Upper lobe of left lung (tissue), 6 donors: ENCODE measurements around the gene DGCR2. TPM values are rescaled to one million over a fixed set of nuclear protein-coding genes. Genes with fewer than 3 reads are reported as not detected.

Experiments
- ATAC-seq, 2 donors: fragments of 200-7000 bp; cut with Tn5 transposase; one replicate each; pipeline ENCODE4 v1.9.1; 2022; ENCODE audit warnings: mild to moderate bottlenecking in 2 of 2, moderate library complexity in 2 of 2; ENCODE audit not compliant: low FRiP score in 2 of 2
- DNase-seq, 2 donors: peaks; one replicate each; pipeline ENCODE4 v3.0.0-alpha.2; 2019 to 2020
- H3K27ac ChIP-seq, 4 donors: fragments of 200-600 bp; sonication (generic); one replicate each; pipeline ENCODE4 v1.5.1; 2016 to 2019
- H3K27me3 ChIP-seq, 4 donors: fragments of 200-600 bp; sonication (generic); one replicate each; pipeline ENCODE4 v1.5.1; 2017 to 2019
- H3K36me3 ChIP-seq, 4 donors: fragments of 200-600 bp; sonication (generic); one replicate each; pipeline ENCODE4 v1.5.1; 2016 to 2019
- H3K4me1 ChIP-seq, 4 donors: fragments of 200-600 bp; sonication (generic); one replicate each; pipeline ENCODE4 v1.5.1; 2018 to 2019
- H3K4me3 ChIP-seq, 4 donors: fragments of 200-600 bp; sonication (generic); one replicate each; pipeline ENCODE4 v1.5.1; 2017 to 2019; ENCODE audit warnings: mild to moderate bottlenecking in 2 of 4, moderate library complexity in 1 of 4
- H3K9me3 ChIP-seq, 4 donors: fragments of 200-600 bp; sonication (generic); one replicate each; pipeline ENCODE4 v1.5.1; 2018 to 2019
- EP300 ChIP-seq, 4 donors: sonication (generic); formaldehyde crosslinking; IDR thresholded peaks; one replicate each; pipeline ENCODE4 v1.5.1; 2017; ENCODE audit warnings: antibody characterized with exemption in 4 of 4, control low read depth in 2 of 4
- POLR2A ChIP-seq, 4 donors: fragments of 450-650 bp; IDR thresholded peaks; one replicate each; pipeline ENCODE4 v1.5.1; 2016 to 2017; ENCODE audit warnings: antibody characterized with exemption in 4 of 4, mild to moderate bottlenecking in 2 of 4
- POLR2AphosphoS5 ChIP-seq, 2 donors: sonication (generic); formaldehyde crosslinking; IDR thresholded peaks; one replicate each; pipeline ENCODE4 v1.5.1; 2017; ENCODE audit warnings: antibody characterized with exemption in 2 of 2
- WGBS, 2 donors: methylation state at CpG; one replicate each; pipeline ENCODE4 v1.1.5; 2017 to 2018; 5-methylcytosine and 5-hydroxymethylcytosine counted together
- total RNA-seq, 6 donors: library from RNA; depleted of rRNA in 4 of 6; stranded (reverse); fragments of >200 nt in 4 of 6; gene quantifications; one replicate each; pipeline versions ENCODE4 v1.1.0 to v1.2.1, GENCODE V29; 2016 to 2021
- TF ChIP-seq, protein P1 (sequence below), 6 experiments: fragments of 450-650 bp in 4 of 6; fragments of 200-600 bp in 2 of 6; sonication (generic) in 2 of 6; IDR thresholded peaks; one replicate each; pipeline ENCODE4 v1.5.1; 2016 to 2019; ENCODE audit warnings: antibody characterized with exemption in 6 of 6
- donor health status: DM: no; HTN: no; CAD: no; lungs with moderate emphysema.
- donor health status: DM: no; HTN: yes; CAD: no; lungs with severe emphysema.

The DGCR2 gene
- total RNA-seq, 6 donors from 2014 or later, result 65.9 to 101 (median 89.9) TPM

DNA sequence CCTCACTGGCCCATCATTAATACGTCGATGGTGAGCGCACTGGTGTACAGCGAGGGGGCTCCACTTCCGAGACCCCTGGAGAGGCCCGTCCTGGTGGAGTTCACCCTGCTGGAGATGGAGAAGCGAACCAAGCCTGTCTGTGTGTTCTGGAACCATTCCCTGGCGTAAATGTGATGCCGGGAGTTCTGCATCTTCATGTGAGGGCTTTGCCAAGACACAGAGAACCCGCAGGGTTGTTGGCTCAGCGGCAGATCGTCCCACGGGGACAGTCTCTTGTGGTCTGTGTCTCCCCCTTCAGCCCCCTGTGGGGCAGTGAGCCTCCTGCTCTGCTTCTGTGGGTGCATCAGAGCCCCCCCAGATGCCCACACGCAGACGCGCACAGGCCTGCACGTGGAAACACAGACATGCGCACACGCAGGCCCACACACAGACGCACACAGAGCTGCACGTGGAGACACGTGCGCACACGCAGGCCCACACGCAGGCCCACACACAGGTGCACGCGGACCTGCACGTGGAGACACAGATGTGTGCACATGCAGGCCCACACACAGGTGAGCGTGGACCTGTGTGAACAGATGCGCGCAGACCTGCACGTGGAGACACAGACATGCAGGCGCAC lies 130.3 kb downstream of the DGCR2 start:
- H3K27me3 ChIP-seq, result peaks cover 0 to 3% (median 0%) of the 10 kb centered on the region in 4 donors
- ATAC-seq (no peak), DNase-seq (no peak)
- no peak overlapping the region for H3K27ac ChIP-seq
- TF ChIP-seq EP300 (IDR thresholded peaks at IDR 0.05) (no peak), POLR2A (IDR thresholded peaks at IDR 0.05) (no peak), POLR2AphosphoS5 (IDR thresholded peaks at IDR 0.05) (no peak)
- TF ChIP-seq, protein P1, sequence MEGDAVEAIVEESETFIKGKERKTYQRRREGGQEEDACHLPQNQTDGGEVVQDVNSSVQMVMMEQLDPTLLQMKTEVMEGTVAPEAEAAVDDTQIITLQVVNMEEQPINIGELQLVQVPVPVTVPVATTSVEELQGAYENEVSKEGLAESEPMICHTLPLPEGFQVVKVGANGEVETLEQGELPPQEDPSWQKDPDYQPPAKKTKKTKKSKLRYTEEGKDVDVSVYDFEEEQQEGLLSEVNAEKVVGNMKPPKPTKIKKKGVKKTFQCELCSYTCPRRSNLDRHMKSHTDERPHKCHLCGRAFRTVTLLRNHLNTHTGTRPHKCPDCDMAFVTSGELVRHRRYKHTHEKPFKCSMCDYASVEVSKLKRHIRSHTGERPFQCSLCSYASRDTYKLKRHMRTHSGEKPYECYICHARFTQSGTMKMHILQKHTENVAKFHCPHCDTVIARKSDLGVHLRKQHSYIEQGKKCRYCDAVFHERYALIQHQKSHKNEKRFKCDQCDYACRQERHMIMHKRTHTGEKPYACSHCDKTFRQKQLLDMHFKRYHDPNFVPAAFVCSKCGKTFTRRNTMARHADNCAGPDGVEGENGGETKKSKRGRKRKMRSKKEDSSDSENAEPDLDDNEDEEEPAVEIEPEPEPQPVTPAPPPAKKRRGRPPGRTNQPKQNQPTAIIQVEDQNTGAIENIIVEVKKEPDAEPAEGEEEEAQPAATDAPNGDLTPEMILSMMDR (IDR thresholded peaks at IDR 0.05), result no peak
- no peaks in the 10 kb centered on the region for H3K36me3 ChIP-seq
- no peaks in the 10 kb centered on the region for H3K9me3 ChIP-seq
- no peaks in the 10 kb centered on the region for H3K4me1 ChIP-seq
- WGBS, 2 donors, result 94% methylated on average over 19 to 33 of the region's 33 CpGs
- H3K4me3 ChIP-seq, result no peak overlapping the region

DNA sequence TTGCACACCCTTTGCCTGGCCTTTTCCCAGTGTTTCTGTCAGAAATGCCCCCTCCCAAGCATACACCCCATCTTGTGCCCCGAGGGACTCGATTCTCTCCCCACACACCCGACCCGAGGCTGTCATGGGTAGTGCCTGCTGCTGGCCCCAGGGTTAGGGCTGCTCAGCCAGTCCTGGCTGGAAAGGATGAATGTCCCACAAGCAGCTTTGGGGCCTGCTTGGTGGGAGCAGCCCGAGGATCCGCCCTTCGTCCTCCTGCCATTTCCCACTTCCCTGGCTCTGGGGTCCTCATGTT lies 131.1 kb downstream of the DGCR2 start:
- TF ChIP-seq POLR2AphosphoS5 (IDR thresholded peaks at IDR 0.05) (no peak), POLR2A (IDR thresholded peaks at IDR 0.05) (no peak), EP300 (IDR thresholded peaks at IDR 0.05) (no peak)
- TF ChIP-seq, protein P1 (IDR thresholded peaks at IDR 0.05), result no peak
- ATAC-seq (peak in 1 of 2 donors; percentile 6), DNase-seq (no peak)
- peaks cover 0 to 3% (median 0%) of the 10 kb centered on the region in 4 donors for H3K27me3 ChIP-seq
- H3K9me3 ChIP-seq, result no peaks in the 10 kb centered on the region
- no peaks in the 10 kb centered on the region for H3K4me1 ChIP-seq
- H3K4me3 ChIP-seq, result no peak overlapping the region
- 86 to 87% methylated on average over 6 to 7 of the region's 7 CpGs for WGBS, 2 donors
- H3K36me3 ChIP-seq, result no peaks in the 10 kb centered on the region
- no peak overlapping the region for H3K27ac ChIP-seq

DNA sequence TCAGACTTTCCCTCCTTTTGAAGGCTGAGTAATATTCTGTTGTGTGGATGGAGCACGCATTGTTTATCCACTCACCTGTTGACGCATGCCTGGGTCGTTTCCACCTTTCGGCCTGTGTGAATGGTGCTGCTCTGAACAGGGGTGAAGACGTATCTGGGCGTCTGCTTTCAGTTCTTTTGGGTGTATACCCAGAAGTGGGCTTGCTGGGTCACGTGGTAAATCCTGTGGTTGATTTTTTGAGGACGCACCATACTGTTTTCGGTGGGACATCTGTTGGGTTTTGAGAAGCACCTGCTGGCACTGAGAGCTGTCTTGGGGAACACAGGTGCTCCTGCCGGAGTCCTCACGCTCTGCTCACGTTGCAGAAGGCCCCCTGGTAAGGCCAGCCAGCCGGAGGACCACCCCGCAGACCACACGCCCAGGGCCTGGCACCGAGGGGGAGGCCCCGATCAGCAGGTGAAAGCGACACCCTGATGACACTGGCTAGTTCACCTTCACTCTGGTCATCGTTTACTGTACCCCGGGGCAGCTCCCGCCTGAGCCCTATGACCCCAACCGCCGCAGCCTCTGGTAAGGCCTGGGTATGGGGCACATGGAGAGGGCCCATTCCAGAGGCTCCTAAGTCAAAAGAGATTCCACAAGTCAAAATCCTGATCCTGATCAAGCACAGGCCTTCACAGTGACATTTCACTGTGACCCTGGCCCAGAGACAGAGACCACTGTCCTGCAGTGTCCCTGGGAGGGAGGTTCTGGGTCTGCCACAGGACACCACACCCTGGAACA lies 131.7 kb downstream of the DGCR2 start:
- H3K9me3 ChIP-seq, result no peaks in the 10 kb centered on the region
- WGBS, 2 donors, result 86 to 95% methylated on average over 12 to 23 of the region's 23 CpGs
- no peaks in the 10 kb centered on the region for H3K36me3 ChIP-seq
- H3K27me3 ChIP-seq, result peaks cover 0 to 3% (median 0%) of the 10 kb centered on the region in 4 donors
- DNase-seq, result no peak
- no peak overlapping the region for H3K4me3 ChIP-seq
- H3K4me1 ChIP-seq, result no peaks in the 10 kb centered on the region
- no peak for ATAC-seq
- no peak for TF ChIP-seq EP300 (IDR thresholded peaks at IDR 0.05)
- TF ChIP-seq, protein P1 (IDR thresholded peaks at IDR 0.05), result no peak
- no peak for TF ChIP-seq POLR2A (IDR thresholded peaks at IDR 0.05)
- TF ChIP-seq POLR2AphosphoS5 (IDR thresholded peaks at IDR 0.05), result no peak
- H3K27ac ChIP-seq, result no peak overlapping the region

DNA sequence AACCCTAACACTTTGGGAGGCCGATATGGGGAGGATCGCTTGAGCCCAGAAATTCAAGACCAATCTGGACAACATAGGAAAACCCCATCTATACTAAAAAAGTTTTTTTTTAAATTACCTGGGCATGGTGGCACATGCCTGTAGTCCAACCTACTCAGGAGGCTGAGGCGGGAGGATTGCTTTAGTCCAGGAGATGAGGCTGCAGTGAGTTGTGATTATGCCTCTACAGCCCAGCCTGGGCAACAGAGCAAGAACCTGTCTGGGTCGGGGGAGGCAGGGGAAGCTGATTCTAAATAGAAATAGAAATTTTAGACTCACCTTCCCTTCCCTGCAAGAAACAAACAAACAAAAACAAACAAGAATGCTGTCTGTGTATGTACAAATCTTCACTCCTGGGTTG lies 133.3 kb downstream of the DGCR2 start:
- Histone ChIP-seq H3K4me1 (no peaks in the 10 kb centered on the region), H3K4me3 (no peak overlapping the region), H3K27ac (no peak overlapping the region), H3K36me3 (no peaks in the 10 kb centered on the region), H3K9me3 (no peaks in the 10 kb centered on the region), H3K27me3 (peaks cover 0 to 3% (median 0%) of the 10 kb centered on the region in 4 donors)
- 95% methylated on average over 4 of the region's 4 CpGs for WGBS, 2 donors
- no peak for TF ChIP-seq POLR2A (IDR thresholded peaks at IDR 0.05)
- TF ChIP-seq POLR2AphosphoS5 (IDR thresholded peaks at IDR 0.05), result no peak
- TF ChIP-seq, protein P1 (IDR thresholded peaks at IDR 0.05), result no peak
- no peak for TF ChIP-seq EP300 (IDR thresholded peaks at IDR 0.05)
- DNase-seq, result no peak
- no peak for ATAC-seq
